OCI-LY7 (cell line): Measurements from ENCODE around the gene NOP16. TPM values are rescaled to one million over a fixed set of nuclear protein-coding genes. Genes with fewer than 3 reads are reported as not detected.

Experiments
- BruUV-seq: library from RNA; stranded (reverse); fragments of 400-500 nt; replicated peaks from 2 replicates; lab custom pipeline; 2021; lab: Mats Ljungman, UMichigan
- CTCF ChIA-PET: fragments of 300-600 bp; sonication (Branson Sonifier 250); formaldehyde crosslinking; loops from one replicate; lab custom pipeline; 2022; ENCODE audit warnings: antibody characterized with exemption; ENCODE audit not compliant: unreplicated experiment; lab: Charles Lee
- POLR2A ChIA-PET: fragments of 300-600 bp; sonication (Branson Sonifier 250); formaldehyde crosslinking; loops from one replicate; lab custom pipeline; 2022; ENCODE audit warnings: antibody characterized with exemption; lab: Charles Lee
- DNase-seq: peaks from one replicate; pipeline ENCODE4 v3.0.0-alpha.2; 2015; ENCODE audit warnings: low spot score
- H2AFZ ChIP-seq: fragments of 200-600 bp; sonication (generic), shearing (Covaris generic); 2 replicates; pipeline ENCODE4 v1.6.1; 2014; ENCODE audit warnings: mild to moderate bottlenecking, antibody characterized with exemption, low read length, moderate library complexity
- H3K27ac ChIP-seq: fragments of 200-600 bp; sonication (generic); 2 replicates; pipeline ENCODE4 v1.5.1; 2014; ENCODE audit warnings: mixed run types, low read depth, mild to moderate bottlenecking, moderate library complexity, low read length, inconsistent platforms; ENCODE audit not compliant: poor library complexity, severe bottlenecking
- H3K36me3 ChIP-seq: fragments of 200-600 bp; sonication (generic); 2 replicates; pipeline ENCODE4 v1.6.1; 2014; ENCODE audit warnings: mild to moderate bottlenecking, antibody characterized with exemption, low read length, moderate library complexity, mixed read lengths; ENCODE audit not compliant: insufficient read depth
- H3K4me1 ChIP-seq: fragments of 200-600 bp; sonication (generic); 2 replicates; pipeline ENCODE4 v1.5.1; 2014; ENCODE audit warnings: mild to moderate bottlenecking, low read length; ENCODE audit not compliant: insufficient read depth, poor library complexity, severe bottlenecking
- H3K4me2 ChIP-seq: fragments of 200-600 bp; sonication (generic); 2 replicates; pipeline ENCODE4 v1.6.1; 2014; ENCODE audit warnings: mild to moderate bottlenecking, low read length
- H3K4me3 ChIP-seq: fragments of 200-600 bp; sonication (generic); 2 replicates; pipeline ENCODE4 v1.5.1; 2014; ENCODE audit warnings: mild to moderate bottlenecking, low read depth, low read length; ENCODE audit not compliant: poor library complexity, severe bottlenecking
- H3K79me2 ChIP-seq: fragments of 200-600 bp; sonication (generic); 2 replicates; pipeline ENCODE4 v1.6.1; 2016; ENCODE audit warnings: low read depth, mild to moderate bottlenecking, low read length, moderate library complexity, mixed read lengths; ENCODE audit not compliant: insufficient read depth
- H3K9me2 ChIP-seq: fragments of 200-600 bp; sonication (generic); 2 replicates; pipeline ENCODE4 v1.6.1; 2016; ENCODE audit warnings: mild to moderate bottlenecking, low read length, mixed read lengths; ENCODE audit not compliant: insufficient read depth
- H3K9me3 ChIP-seq: fragments of 200-600 bp; sonication (generic); 2 replicates; pipeline ENCODE4 v1.6.1; 2014; ENCODE audit warnings: mild to moderate bottlenecking, mixed run types, low read length, mixed read lengths
- H4K20me1 ChIP-seq: fragments of 200-600 bp; sonication (generic); 2 replicates; pipeline ENCODE4 v1.6.1; 2014; ENCODE audit warnings: mild to moderate bottlenecking, antibody characterized with exemption, low read length, moderate library complexity, mixed read lengths; ENCODE audit not compliant: insufficient read depth
- EZH2phosphoT487 ChIP-seq: fragments of 200-600 bp; sonication (generic); IDR thresholded peaks from 2 replicates; pipeline ENCODE4 v1.6.1; 2018; ENCODE audit warnings: low read depth, borderline replicate concordance, mild to moderate bottlenecking, mixed run types, antibody characterized with exemption, low read length, moderate library complexity, mixed read lengths
- intact Hi-C: fragments of 100-400 bp; cut with micrococcal nuclease; formaldehyde crosslinking; loops from one replicate; pipeline ENCODE4 v1.10.0; 2022; ENCODE audit not compliant: unreplicated experiment
- total RNA-seq, 2 experiments: library from RNA; depleted of rRNA in 1 of 2; stranded (reverse); fragments of >200 nt in 1 of 2; shearing (Covaris generic) in 1 of 2; gene quantifications; 2 replicates each; pipeline ENCODE4 v1.2.3, GENCODE V29; 2014 to 2022
- TF ChIP-seq, protein P1 (sequence below): fragments of 200-600 bp; sonication (generic); conservative IDR thresholded peaks from 2 replicates; pipeline ENCODE4 v1.5.1; 2014; ENCODE audit warnings: mild to moderate bottlenecking, antibody characterized with exemption, low read length, moderate library complexity, mixed read lengths

The NOP16 gene
- total RNA-seq, 2 experiments from 2014 or later, result 83.8 to 86.4 TPM

DNA sequence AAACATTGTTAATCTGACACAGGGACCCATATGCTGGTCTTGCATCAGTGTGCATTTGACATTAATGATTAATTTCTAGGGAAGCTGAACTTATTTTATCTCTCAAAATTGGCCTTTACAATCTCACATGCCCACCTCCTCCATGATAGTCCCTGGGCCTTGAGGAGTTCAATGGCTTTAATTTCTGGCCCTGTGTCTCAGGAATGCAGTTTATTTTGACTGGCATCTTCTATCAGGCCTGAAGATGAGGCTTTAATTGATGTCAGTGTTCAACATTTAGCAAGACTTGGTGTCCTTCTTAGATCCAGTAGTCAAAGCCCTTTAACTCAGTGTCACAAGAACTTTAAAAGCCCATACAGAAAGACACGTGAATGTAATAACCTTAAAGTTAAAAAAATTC lies 38.5 kb upstream of the NOP16 start:
- no peak overlapping the region for H3K27ac ChIP-seq
- no TSS peak for BruUV-seq
- POLR2A ChIA-PET, result no interaction called here
- H3K9me2 ChIP-seq, result no peaks in the 10 kb centered on the region
- no peak overlapping the region for H3K4me3 ChIP-seq
- intact Hi-C loops, result no loop called here
- H3K4me1 ChIP-seq, result peaks cover 11% of the 10 kb centered on the region
- H3K79me2 ChIP-seq, result no peaks in the 10 kb centered on the region
- H4K20me1 ChIP-seq, result no peaks in the 10 kb centered on the region
- CTCF ChIA-PET, result no interaction called here
- no peak for DNase-seq
- H2AFZ ChIP-seq, result no peak overlapping the region
- TF ChIP-seq, protein P1, sequence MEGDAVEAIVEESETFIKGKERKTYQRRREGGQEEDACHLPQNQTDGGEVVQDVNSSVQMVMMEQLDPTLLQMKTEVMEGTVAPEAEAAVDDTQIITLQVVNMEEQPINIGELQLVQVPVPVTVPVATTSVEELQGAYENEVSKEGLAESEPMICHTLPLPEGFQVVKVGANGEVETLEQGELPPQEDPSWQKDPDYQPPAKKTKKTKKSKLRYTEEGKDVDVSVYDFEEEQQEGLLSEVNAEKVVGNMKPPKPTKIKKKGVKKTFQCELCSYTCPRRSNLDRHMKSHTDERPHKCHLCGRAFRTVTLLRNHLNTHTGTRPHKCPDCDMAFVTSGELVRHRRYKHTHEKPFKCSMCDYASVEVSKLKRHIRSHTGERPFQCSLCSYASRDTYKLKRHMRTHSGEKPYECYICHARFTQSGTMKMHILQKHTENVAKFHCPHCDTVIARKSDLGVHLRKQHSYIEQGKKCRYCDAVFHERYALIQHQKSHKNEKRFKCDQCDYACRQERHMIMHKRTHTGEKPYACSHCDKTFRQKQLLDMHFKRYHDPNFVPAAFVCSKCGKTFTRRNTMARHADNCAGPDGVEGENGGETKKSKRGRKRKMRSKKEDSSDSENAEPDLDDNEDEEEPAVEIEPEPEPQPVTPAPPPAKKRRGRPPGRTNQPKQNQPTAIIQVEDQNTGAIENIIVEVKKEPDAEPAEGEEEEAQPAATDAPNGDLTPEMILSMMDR, result no peak
- no peak for TF ChIP-seq EZH2phosphoT487
- no peaks in the 10 kb centered on the region for H3K36me3 ChIP-seq
- peaks cover 22% of the 10 kb centered on the region for H3K9me3 ChIP-seq
- H3K4me2 ChIP-seq, result no peak overlapping the region

DNA sequence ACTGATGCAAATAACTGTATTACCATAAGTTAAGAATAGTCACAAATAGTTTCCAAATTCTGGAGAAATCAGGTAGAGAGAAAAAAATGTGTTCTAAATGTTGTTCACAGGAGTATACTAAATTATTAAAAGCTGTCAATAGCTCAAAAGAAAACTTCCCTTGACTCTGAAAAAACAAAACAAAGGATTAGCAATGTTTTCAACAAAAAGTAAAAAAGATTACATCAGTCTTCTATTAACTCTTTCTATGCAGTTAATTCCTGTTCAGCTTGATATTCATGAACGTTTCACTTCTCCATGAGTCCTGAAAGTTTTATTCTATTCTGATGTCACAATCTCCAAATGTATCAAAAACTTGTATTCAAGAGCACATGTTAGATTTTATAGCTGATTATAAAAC lies 37.4 kb upstream of the NOP16 start:
- BruUV-seq, result no TSS peak
- Histone ChIP-seq H3K9me3 (peaks cover 29% of the 10 kb centered on the region), H3K4me2 (no peak overlapping the region), H3K27ac (no peak overlapping the region), H2AFZ (no peak overlapping the region), H3K4me3 (no peak overlapping the region), H3K36me3 (no peaks in the 10 kb centered on the region), H3K9me2 (no peaks in the 10 kb centered on the region), H4K20me1 (no peaks in the 10 kb centered on the region), H3K4me1 (peaks cover 10% of the 10 kb centered on the region), H3K79me2 (no peaks in the 10 kb centered on the region)
- DNase-seq, result no peak
- no peak for TF ChIP-seq EZH2phosphoT487
- TF ChIP-seq, protein P1, result no peak
- intact Hi-C loops, result no loop called here
- ChIA-PET CTCF (interaction anchor here (1.3 kb wide), 1 partner anchor 9 kb away, joined by 3 read pairs; no protein-coding TSS in a partner anchor), POLR2A (no interaction called here)

DNA sequence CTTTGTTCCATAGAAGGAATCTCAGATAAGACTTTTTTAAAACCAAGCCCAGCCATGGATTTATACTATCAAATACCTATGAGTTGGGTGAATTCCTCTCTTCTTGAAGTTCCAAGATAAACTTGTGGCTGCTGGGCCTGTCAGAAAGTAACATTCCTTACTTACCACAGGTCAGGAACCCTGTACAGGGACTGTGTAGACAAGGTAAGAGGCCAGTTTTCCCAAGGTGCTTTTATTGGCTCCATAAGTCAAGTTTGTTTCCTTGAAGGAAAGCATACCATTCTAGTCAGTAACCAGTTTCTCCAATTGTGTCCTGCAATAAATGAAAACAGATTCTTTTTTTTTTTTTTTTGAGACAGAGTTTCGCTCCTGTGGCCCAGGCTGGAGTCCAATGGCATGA lies 36.7 kb upstream of the NOP16 start:
- no TSS peak for BruUV-seq

More for the DNA sequence above, 36.7 kb upstream of the NOP16 start:
- intact Hi-C loops, result no loop called here
- no peaks in the 10 kb centered on the region for H4K20me1 ChIP-seq
- no peak overlapping the region for H3K27ac ChIP-seq
- no peak overlapping the region for H2AFZ ChIP-seq
- CTCF ChIA-PET, result interaction anchor here (1.3 kb wide), 1 partner anchor 8 kb away, joined by 3 read pairs; no protein-coding TSS in a partner anchor
- no peaks in the 10 kb centered on the region for H3K36me3 ChIP-seq
- H3K9me3 ChIP-seq, result peaks cover 35% of the 10 kb centered on the region
- POLR2A ChIA-PET, result interaction anchor here (0.6 kb wide), 1 partner anchor 16 kb away, joined by 5 read pairs; no protein-coding TSS in a partner anchor
- H3K4me1 ChIP-seq, result peaks cover 3% of the 10 kb centered on the region
- TF ChIP-seq, protein P1, result no peak
- TF ChIP-seq EZH2phosphoT487, result no peak
- no peak overlapping the region for H3K4me3 ChIP-seq
- H3K79me2 ChIP-seq, result no peaks in the 10 kb centered on the region
- H3K4me2 ChIP-seq, result no peak overlapping the region
- no peaks in the 10 kb centered on the region for H3K9me2 ChIP-seq
- no peak for DNase-seq
